ENCODE data around the gene NSMF.

DNA sequence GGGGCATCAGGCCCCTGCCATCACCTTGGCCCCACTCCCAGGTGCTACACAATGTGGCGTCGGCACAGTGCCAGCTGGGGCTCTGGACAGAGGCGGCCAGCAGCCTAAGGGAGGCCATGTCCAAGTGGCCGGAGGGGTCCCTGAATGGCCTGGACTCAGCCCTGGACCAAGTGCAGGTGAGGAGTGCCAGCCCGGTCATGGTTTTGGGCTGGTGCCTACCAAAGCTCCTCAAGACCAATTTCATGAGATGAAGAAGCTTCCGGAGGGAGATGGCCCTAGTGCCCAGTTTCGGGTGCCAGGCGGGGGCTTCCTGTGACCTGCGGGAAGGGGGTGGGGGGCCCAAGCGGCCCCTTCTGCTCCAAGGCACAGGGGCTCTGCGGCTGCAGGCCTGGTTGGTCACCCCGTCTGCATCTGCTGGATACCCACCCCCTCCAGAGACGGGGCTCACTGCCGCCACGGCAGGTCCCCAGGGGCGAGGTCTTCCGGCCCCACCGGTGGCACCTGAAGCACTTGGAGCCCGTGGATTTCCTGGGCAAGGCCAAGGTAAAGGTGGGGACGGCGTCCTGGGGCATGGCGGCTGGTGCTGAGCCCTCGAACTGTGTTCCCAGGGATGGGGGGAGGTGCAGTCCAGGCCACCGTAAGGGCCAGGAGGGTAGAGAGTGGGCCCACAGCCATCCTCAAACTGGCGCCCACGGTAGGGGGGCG lies 30.1 kb downstream of the NSMF start:
- TF ChIP-seq POLR2A (IDR thresholded peaks at IDR 0.05; ENCODE audit: low read depth, low read length) (no peak), MAFK (IDR thresholded peaks at IDR 0.05; ENCODE audit: low read depth, low read length) (no peak), MAZ (IDR thresholded peaks at IDR 0.05; ENCODE audit: borderline replicate concordance, low read depth, low read length) (no peak), SMC3 (IDR thresholded peaks at IDR 0.05; ENCODE audit: low read depth, low read length) (no peak), CEBPB (IDR thresholded peaks at IDR 0.05; ENCODE audit: low read depth, low read length) (no peak), RFX5 (IDR thresholded peaks at IDR 0.05; ENCODE audit: low read depth, low read length) (no peak), RAD21 (IDR thresholded peaks at IDR 0.05; ENCODE audit: low read length) (no peak), BHLHE40 (IDR thresholded peaks at IDR 0.05; ENCODE audit: low read depth, low read length) (no peak), FOS (IDR thresholded peaks at IDR 0.05; ENCODE audit: low read depth, low read length) (no peak)
- TF ChIP-seq, protein P1, sequence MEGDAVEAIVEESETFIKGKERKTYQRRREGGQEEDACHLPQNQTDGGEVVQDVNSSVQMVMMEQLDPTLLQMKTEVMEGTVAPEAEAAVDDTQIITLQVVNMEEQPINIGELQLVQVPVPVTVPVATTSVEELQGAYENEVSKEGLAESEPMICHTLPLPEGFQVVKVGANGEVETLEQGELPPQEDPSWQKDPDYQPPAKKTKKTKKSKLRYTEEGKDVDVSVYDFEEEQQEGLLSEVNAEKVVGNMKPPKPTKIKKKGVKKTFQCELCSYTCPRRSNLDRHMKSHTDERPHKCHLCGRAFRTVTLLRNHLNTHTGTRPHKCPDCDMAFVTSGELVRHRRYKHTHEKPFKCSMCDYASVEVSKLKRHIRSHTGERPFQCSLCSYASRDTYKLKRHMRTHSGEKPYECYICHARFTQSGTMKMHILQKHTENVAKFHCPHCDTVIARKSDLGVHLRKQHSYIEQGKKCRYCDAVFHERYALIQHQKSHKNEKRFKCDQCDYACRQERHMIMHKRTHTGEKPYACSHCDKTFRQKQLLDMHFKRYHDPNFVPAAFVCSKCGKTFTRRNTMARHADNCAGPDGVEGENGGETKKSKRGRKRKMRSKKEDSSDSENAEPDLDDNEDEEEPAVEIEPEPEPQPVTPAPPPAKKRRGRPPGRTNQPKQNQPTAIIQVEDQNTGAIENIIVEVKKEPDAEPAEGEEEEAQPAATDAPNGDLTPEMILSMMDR (conservative IDR thresholded peaks at IDR 0.05; ENCODE audit: low read depth, low read length) = no peak
- TF ChIP-seq, protein P2, sequence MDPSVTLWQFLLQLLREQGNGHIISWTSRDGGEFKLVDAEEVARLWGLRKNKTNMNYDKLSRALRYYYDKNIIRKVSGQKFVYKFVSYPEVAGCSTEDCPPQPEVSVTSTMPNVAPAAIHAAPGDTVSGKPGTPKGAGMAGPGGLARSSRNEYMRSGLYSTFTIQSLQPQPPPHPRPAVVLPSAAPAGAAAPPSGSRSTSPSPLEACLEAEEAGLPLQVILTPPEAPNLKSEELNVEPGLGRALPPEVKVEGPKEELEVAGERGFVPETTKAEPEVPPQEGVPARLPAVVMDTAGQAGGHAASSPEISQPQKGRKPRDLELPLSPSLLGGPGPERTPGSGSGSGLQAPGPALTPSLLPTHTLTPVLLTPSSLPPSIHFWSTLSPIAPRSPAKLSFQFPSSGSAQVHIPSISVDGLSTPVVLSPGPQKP (IDR thresholded peaks at IDR 0.05; ENCODE audit: borderline replicate concordance, low read depth, low read length) = no peak
- TF ChIP-seq, protein P3, sequence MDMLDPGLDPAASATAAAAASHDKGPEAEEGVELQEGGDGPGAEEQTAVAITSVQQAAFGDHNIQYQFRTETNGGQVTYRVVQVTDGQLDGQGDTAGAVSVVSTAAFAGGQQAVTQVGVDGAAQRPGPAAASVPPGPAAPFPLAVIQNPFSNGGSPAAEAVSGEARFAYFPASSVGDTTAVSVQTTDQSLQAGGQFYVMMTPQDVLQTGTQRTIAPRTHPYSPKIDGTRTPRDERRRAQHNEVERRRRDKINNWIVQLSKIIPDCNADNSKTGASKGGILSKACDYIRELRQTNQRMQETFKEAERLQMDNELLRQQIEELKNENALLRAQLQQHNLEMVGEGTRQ (IDR thresholded peaks at IDR 0.05; ENCODE audit: low read depth, low read length) = no peak

All from IMR-90 (cell line).